AG09309 (cell line): Measurements from ENCODE around the gene MECP2.

Source experiments
- DNase-seq: peaks from one replicate; pipeline ENCODE4 v3.0.0-alpha.2; 2010; ENCODE audit warnings: low read depth
- H3K4me3 ChIP-seq: 2 replicates; pipeline ENCODE4 v1.5.1; 2011; ENCODE audit warnings: mild to moderate bottlenecking, low read depth, low read length, moderate library complexity; ENCODE audit not compliant: control insufficient read depth
- TF ChIP-seq, protein P1 (sequence below): IDR thresholded peaks from 2 replicates; pipeline ENCODE4 v1.5.1; 2011; ENCODE audit warnings: mild to moderate bottlenecking, low read depth, low read length, inconsistent platforms; ENCODE audit not compliant: insufficient read depth, control insufficient read depth; ENCODE audit errors: missing control alignments

The MECP2 gene

DNA sequence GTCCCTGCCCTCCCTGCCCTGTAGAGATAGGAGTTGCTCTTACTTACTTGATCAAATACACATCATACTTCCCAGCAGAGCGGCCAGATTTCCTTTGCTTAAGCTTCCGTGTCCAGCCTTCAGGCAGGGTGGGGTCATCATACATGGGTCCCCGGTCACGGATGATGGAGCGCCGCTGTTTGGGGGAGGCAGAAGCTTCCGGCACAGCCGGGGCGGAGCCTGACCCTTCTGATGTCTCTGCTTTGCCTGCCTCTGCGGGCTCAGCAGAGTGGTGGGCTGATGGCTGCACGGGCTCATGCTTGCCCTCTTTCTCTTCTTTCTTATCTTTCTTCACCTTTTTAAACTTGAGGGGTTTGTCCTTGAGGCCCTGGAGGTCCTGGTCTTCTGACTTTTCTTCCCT, 65.4 kb downstream of the MECP2 start:
- TF ChIP-seq, protein P1, sequence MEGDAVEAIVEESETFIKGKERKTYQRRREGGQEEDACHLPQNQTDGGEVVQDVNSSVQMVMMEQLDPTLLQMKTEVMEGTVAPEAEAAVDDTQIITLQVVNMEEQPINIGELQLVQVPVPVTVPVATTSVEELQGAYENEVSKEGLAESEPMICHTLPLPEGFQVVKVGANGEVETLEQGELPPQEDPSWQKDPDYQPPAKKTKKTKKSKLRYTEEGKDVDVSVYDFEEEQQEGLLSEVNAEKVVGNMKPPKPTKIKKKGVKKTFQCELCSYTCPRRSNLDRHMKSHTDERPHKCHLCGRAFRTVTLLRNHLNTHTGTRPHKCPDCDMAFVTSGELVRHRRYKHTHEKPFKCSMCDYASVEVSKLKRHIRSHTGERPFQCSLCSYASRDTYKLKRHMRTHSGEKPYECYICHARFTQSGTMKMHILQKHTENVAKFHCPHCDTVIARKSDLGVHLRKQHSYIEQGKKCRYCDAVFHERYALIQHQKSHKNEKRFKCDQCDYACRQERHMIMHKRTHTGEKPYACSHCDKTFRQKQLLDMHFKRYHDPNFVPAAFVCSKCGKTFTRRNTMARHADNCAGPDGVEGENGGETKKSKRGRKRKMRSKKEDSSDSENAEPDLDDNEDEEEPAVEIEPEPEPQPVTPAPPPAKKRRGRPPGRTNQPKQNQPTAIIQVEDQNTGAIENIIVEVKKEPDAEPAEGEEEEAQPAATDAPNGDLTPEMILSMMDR, result no peak
- H3K4me3 ChIP-seq, result no peak overlapping the region
- DNase-seq, result no peak

DNA sequence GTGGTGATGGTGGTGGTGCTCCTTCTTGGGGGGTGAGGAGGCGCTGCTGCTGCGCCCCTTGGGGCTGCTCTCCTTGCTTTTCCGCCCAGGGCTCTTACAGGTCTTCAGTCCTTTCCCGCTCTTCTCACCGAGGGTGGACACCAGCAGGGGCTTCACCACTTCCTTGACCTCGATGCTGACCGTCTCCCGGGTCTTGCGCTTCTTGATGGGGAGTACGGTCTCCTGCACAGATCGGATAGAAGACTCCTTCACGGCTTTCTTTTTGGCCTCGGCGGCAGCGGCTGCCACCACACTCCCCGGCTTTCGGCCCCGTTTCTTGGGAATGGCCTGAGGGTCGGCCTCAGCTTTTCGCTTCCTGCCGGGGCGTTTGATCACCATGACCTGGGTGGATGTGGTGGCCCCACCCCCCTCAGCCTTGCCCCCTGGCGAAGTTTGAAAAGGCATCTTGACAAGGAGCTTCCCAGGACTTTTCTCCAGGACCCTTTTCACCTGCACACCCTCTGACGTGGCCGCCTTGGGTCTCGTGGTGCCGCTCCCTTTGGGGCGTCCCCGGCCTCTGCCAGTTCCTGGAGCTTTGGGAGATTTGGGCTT, 66.7 kb downstream of the MECP2 start:
- TF ChIP-seq, protein P1, result no peak

DNA sequence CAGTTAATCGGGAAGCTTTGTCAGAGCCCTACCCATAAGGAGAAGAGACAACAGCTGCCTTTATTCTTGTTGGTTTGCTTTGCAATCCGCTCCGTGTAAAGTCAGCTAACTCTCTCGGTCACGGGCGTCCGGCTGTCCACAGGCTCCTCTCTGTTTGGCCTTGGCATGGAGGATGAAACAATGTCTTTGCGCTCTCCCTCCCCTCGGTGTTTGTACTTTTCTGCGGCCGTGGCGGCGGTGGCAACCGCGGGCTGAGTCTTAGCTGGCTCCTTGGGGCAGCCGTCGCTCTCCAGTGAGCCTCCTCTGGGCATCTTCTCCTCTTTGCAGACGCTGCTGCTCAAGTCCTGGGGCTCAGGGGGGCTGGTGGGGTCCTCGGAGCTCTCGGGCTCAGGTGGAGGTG, 67.3 kb downstream of the MECP2 start:
- TF ChIP-seq, protein P1, result no peak
- no peak for DNase-seq
- H3K4me3 ChIP-seq, result no peak overlapping the region

More for the DNA sequence above, 66.7 kb downstream of the MECP2 start:
- H3K4me3 ChIP-seq, result no peak overlapping the region
- DNase-seq, result no peak

DNA sequence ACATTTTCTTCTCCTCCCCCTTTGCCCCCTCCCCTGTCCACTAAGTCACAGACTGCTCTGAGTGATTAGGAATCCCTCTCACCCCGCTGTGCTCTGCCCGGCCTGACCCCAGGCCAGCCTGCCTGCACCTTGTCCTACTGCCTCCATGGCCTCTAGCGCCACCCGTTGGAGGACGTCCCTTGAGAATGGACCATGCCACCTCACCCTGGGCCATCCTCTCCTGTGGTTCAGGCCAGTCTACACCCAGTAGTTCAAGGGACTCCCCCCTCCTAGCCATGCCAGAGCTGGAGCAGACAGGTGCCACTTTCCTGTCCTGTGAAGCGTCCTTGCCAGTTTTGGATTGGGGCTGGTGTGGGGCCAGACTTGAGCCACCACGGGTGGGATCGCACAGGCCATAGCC, 68.1 kb downstream of the MECP2 start:
- no peak overlapping the region for H3K4me3 ChIP-seq
- DNase-seq, result no peak
- TF ChIP-seq, protein P1, result no peak

DNA sequence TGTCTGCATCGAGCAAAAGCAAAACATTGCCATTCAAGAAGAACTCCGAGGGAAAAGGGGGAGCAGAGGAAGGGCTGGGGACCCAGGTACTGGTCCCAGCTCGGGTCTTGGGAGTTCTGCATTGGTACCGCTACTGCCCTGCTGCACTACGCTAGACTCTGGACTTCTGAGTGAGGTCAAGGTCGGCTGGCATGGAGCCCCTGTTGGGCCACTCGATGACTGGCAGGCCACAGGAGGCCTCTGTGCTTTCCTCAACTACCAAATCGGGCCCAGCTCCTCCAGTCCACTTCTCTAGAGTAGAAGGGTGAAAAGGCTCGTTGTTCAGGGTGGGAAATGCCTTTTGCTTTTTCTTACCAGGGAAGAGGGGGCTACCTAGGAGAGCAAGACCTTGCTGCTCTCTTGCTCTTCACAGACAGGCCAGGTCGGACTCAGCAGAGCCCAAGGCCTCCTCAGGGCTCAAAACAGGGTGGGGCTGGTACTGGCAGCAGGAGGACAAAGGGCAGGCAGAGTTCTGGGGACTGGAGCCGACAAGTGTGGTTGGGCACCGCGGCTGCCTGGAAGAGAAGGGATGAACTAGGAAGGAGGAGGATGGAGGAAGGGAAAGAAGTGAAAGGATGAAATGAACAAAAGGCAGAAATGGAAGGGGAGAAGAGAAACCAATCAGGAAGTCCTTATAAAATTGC, 68.9 kb downstream of the MECP2 start:
- H3K4me3 ChIP-seq, result no peak overlapping the region
- DNase-seq, result no peak
- TF ChIP-seq, protein P1, result no peak

DNA sequence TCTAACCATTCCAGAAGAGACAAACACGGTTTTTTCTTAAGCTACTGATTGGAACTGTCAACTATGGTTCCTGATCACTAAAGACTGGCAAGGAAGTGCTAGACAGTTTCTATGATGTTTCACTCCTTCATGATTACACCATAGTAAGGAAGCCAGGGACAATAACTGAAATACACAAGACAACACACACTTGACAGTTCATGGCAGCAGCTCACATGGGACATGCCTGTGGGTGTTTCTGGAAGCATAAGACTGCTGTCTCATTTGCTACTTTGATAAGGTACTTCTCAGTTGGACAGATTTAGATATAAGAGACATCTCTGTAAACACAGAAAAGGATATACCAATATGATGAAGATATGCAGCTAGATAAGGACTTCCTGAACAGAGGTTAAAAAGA, 69.5 kb downstream of the MECP2 start:
- H3K4me3 ChIP-seq, result no peak overlapping the region
- TF ChIP-seq, protein P1, result no peak
- no peak for DNase-seq
